Measurements from ENCODE around the gene HDAC9. TPM values are rescaled to one million over a fixed set of nuclear protein-coding genes. Genes with fewer than 3 reads are reported as not detected.

The HDAC9 gene
- total RNA-seq, 1 donor from 2014 or later: 27.6 TPM

DNA sequence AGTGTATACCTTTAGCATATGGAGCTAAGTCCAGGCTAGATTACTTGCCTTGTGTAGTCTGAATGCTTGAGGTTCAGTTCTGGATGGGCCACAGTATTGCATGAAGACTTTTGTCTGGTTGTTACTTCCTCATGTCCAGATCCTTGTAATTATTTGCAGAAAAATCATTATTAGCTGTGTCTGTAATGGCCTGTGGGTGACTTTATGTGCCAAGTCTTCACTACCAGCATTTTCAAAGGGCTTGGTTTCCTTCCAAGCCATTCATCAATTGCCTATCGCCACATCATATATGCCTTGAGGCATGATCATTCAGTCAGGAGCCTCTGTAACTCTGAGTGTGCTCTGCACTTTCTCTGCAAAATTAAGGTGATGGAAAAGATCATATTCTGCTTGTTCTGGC is 13.8 kb upstream of the HDAC9 start:
- no peak overlapping the region for H3K4me3 Mint-ChIP-seq (ENCODE audit: unreplicated experiment)
- DNase-seq (ENCODE audit: low read depth) (no peak), FAIRE-seq (no peak)
- Histone ChIP-seq H3K9me3 (ENCODE audit: insufficient read depth, low read depth, low read length) (no peaks in the 10 kb centered on the region), H3K27ac (ENCODE audit: low read depth, low read length) (no peak overlapping the region), H3K4me2 (ENCODE audit: low read length) (no peak overlapping the region), H3K4me1 (ENCODE audit: insufficient read depth, low read length) (no peaks in the 10 kb centered on the region), H3K4me3 (ENCODE audit: insufficient read depth, low read depth, low read length) (no peak overlapping the region), H3K36me3 (ENCODE audit: insufficient read depth, low read length) (no peaks in the 10 kb centered on the region), H3K27me3 (ENCODE audit: insufficient read depth, low read length) (no peaks in the 10 kb centered on the region), H3K9ac (ENCODE audit: low read length) (no peak overlapping the region), H2AFZ (ENCODE audit: low read depth, low read length) (no peak overlapping the region), H3K79me2 (ENCODE audit: insufficient read depth, low read length) (no peaks in the 10 kb centered on the region), H4K20me1 (ENCODE audit: insufficient read depth, low read length) (no peaks in the 10 kb centered on the region)
- no peak overlapping the region for H3K27ac Mint-ChIP-seq (ENCODE audit: unreplicated experiment)
- TF ChIP-seq EZH2 (IDR thresholded peaks at IDR 0.05; ENCODE audit: insufficient read depth, low read length): no peak
- TF ChIP-seq, protein P1, sequence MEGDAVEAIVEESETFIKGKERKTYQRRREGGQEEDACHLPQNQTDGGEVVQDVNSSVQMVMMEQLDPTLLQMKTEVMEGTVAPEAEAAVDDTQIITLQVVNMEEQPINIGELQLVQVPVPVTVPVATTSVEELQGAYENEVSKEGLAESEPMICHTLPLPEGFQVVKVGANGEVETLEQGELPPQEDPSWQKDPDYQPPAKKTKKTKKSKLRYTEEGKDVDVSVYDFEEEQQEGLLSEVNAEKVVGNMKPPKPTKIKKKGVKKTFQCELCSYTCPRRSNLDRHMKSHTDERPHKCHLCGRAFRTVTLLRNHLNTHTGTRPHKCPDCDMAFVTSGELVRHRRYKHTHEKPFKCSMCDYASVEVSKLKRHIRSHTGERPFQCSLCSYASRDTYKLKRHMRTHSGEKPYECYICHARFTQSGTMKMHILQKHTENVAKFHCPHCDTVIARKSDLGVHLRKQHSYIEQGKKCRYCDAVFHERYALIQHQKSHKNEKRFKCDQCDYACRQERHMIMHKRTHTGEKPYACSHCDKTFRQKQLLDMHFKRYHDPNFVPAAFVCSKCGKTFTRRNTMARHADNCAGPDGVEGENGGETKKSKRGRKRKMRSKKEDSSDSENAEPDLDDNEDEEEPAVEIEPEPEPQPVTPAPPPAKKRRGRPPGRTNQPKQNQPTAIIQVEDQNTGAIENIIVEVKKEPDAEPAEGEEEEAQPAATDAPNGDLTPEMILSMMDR (IDR thresholded peaks at IDR 0.05; ENCODE audit: insufficient read depth, low read depth, low read length): no peak
- H3K36me3 Mint-ChIP-seq (ENCODE audit: low read depth, unreplicated experiment): no peaks in the 10 kb centered on the region
- no peaks in the 10 kb centered on the region for H3K9me3 Mint-ChIP-seq (ENCODE audit: unreplicated experiment)
- H3K4me1 Mint-ChIP-seq (ENCODE audit: low read depth, unreplicated experiment): no peaks in the 10 kb centered on the region
- H3K27me3 Mint-ChIP-seq (ENCODE audit: low read depth, unreplicated experiment): no peaks in the 10 kb centered on the region

DNA sequence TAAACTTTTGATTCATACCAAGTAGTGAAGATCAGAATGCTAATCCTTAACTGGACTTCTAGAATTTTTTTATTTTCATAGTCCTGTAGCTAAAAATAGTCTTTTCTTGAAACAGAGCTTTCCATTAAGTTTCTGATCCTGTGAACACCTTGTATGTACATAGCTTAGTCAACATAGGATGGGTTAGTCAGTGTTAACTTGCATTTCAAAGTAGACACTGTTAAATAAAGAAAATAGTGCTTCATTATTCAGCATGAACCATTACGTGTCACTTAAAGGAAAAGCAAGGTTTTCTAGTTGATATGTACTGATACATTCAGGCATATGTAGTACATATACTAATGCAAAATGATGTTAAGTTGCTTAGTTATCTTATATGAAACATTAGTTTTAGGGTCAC is 7.5 kb upstream of the HDAC9 start:
- no peak overlapping the region for H3K4me3 Mint-ChIP-seq (ENCODE audit: unreplicated experiment)
- TF ChIP-seq EZH2 (IDR thresholded peaks at IDR 0.05; ENCODE audit: insufficient read depth, low read length): no peak
- TF ChIP-seq, protein P1 (IDR thresholded peaks at IDR 0.05; ENCODE audit: insufficient read depth, low read depth, low read length): no peak
- no peaks in the 10 kb centered on the region for H3K9me3 Mint-ChIP-seq (ENCODE audit: unreplicated experiment)

DNA sequence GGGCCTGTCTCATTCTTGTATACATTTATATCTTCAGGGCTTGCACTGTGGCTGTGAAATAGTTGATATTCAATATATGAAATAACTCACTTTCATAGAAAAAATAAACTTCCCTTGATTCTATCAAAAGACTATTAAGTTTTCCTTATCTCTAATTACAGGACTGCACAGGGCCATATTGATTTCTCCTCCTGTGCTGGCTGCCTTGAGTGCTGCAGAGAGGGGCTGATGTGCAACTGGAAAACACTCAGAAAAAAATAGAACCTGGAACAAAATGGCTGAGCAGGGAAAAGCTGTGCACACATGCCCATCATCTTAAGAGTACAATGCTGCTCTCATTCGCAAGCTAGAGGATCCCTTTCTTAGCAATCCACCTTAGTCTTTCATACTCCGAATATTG is 5.9 kb upstream of the HDAC9 start:
- no peak overlapping the region for H3K4me3 ChIP-seq (ENCODE audit: insufficient read depth, low read depth, low read length)
- no peak overlapping the region for H3K4me2 ChIP-seq (ENCODE audit: low read length)
- no peak overlapping the region for H3K27ac Mint-ChIP-seq (ENCODE audit: unreplicated experiment)
- no peak overlapping the region for H3K4me3 Mint-ChIP-seq (ENCODE audit: unreplicated experiment)
- no peaks in the 10 kb centered on the region for H3K9me3 ChIP-seq (ENCODE audit: insufficient read depth, low read depth, low read length)
- no peaks in the 10 kb centered on the region for H3K4me1 ChIP-seq (ENCODE audit: insufficient read depth, low read length)
- TF ChIP-seq EZH2 (IDR thresholded peaks at IDR 0.05; ENCODE audit: insufficient read depth, low read length): no peak
- DNase-seq (ENCODE audit: low read depth) (no peak), FAIRE-seq (no peak)
- H3K36me3 ChIP-seq (ENCODE audit: insufficient read depth, low read length): no peaks in the 10 kb centered on the region
- no peaks in the 10 kb centered on the region for H3K36me3 Mint-ChIP-seq (ENCODE audit: low read depth, unreplicated experiment)
- H3K4me1 Mint-ChIP-seq (ENCODE audit: low read depth, unreplicated experiment): no peaks in the 10 kb centered on the region
- no peaks in the 10 kb centered on the region for H3K27me3 Mint-ChIP-seq (ENCODE audit: low read depth, unreplicated experiment)
- no peak overlapping the region for H2AFZ ChIP-seq (ENCODE audit: low read depth, low read length)
- H3K9ac ChIP-seq (ENCODE audit: low read length): no peak overlapping the region
- H3K79me2 ChIP-seq (ENCODE audit: insufficient read depth, low read length): no peaks in the 10 kb centered on the region
- no peak overlapping the region for H3K27ac ChIP-seq (ENCODE audit: low read depth, low read length)
- no peaks in the 10 kb centered on the region for H3K9me3 Mint-ChIP-seq (ENCODE audit: unreplicated experiment)
- H3K27me3 ChIP-seq (ENCODE audit: insufficient read depth, low read length): no peaks in the 10 kb centered on the region
- no peaks in the 10 kb centered on the region for H4K20me1 ChIP-seq (ENCODE audit: insufficient read depth, low read length)

More for the DNA sequence above, 7.5 kb upstream of the HDAC9 start:
- H3K4me1 Mint-ChIP-seq (ENCODE audit: low read depth, unreplicated experiment): no peaks in the 10 kb centered on the region
- no peak overlapping the region for H3K27ac Mint-ChIP-seq (ENCODE audit: unreplicated experiment)
- Histone ChIP-seq H3K79me2 (ENCODE audit: insufficient read depth, low read length) (no peaks in the 10 kb centered on the region), H2AFZ (ENCODE audit: low read depth, low read length) (no peak overlapping the region), H3K4me3 (ENCODE audit: insufficient read depth, low read depth, low read length) (no peak overlapping the region), H3K36me3 (ENCODE audit: insufficient read depth, low read length) (no peaks in the 10 kb centered on the region), H3K27me3 (ENCODE audit: insufficient read depth, low read length) (no peaks in the 10 kb centered on the region), H3K9ac (ENCODE audit: low read length) (no peak overlapping the region), H4K20me1 (ENCODE audit: insufficient read depth, low read length) (no peaks in the 10 kb centered on the region), H3K27ac (ENCODE audit: low read depth, low read length) (no peak overlapping the region), H3K4me2 (ENCODE audit: low read length) (no peak overlapping the region), H3K4me1 (ENCODE audit: insufficient read depth, low read length) (no peaks in the 10 kb centered on the region), H3K9me3 (ENCODE audit: insufficient read depth, low read depth, low read length) (no peaks in the 10 kb centered on the region)
- H3K36me3 Mint-ChIP-seq (ENCODE audit: low read depth, unreplicated experiment): no peaks in the 10 kb centered on the region
- FAIRE-seq (peak; percentile 26), DNase-seq (ENCODE audit: low read depth) (no peak)
- H3K27me3 Mint-ChIP-seq (ENCODE audit: low read depth, unreplicated experiment): no peaks in the 10 kb centered on the region

Data from astrocyte (in vitro differentiated cells and primary cell).